Common myeloid progenitor, CD34-positive (primary cell): ENCODE results near the gene CLDN11. TPM values are rescaled to one million over a fixed set of nuclear protein-coding genes. Genes with fewer than 3 reads are reported as not detected.

Experiments
- CTCF ChIA-PET: fragments of 350-600 bp; sonication (Branson Sonifier 250); formaldehyde crosslinking; loops from one replicate; lab custom pipeline; 2021; ENCODE audit warnings: antibody characterized with exemption; lab: Charles Lee
- POLR2A ChIA-PET: fragments of 350-600 bp; sonication (Branson Sonifier 250); formaldehyde crosslinking; loops from one replicate; lab custom pipeline; 2021; ENCODE audit warnings: antibody characterized with exemption; lab: Charles Lee
- DNase-seq, 3 donors: peaks; one replicate each; pipeline versions ENCODE4 v3.0.0 to v3.0.0-alpha.2; 2013
- H3K27ac ChIP-seq, 2 experiments: 1 replicate in 1 of 2; 2 replicates in 1 of 2; pipeline ENCODE4 v1.7.0; 2013; ENCODE audit warnings: inconsistent platforms in 2 of 2, low read length in 2 of 2, mild to moderate bottlenecking in 2 of 2, low read depth in 1 of 2, moderate library complexity in 1 of 2; ENCODE audit not compliant: severe bottlenecking in 2 of 2, insufficient read depth in 1 of 2, poor library complexity in 1 of 2
- H3K27me3 ChIP-seq, 5 experiments: replicated peaks in 2 of 5; 1 replicate in 3 of 5; 2 replicates in 2 of 5; pipeline versions ENCODE4 v1.6.1 to v1.7.0; 2013; ENCODE audit warnings: low read length in 4 of 5, mild to moderate bottlenecking in 2 of 5, moderate library complexity in 2 of 5, inconsistent platforms in 1 of 5; ENCODE audit not compliant: insufficient read depth in 5 of 5, control insufficient read depth in 4 of 5
- H3K36me3 ChIP-seq, 4 experiments: 1 replicate in 2 of 4; 2 replicates in 2 of 4; pipeline versions ENCODE4 v1.6.1 to v1.7.0; 2013; ENCODE audit warnings: low read length in 3 of 4, control low read depth in 1 of 4, mild to moderate bottlenecking in 1 of 4; ENCODE audit not compliant: control insufficient read depth in 4 of 4, insufficient read depth in 4 of 4
- H3K4me1 ChIP-seq, 4 experiments: 1 replicate in 3 of 4; 2 replicates in 1 of 4; pipeline versions ENCODE4 v1.6.1 to v1.7.1; 2013; ENCODE audit warnings: low read length in 3 of 4, mild to moderate bottlenecking in 3 of 4, control low read depth in 1 of 4, inconsistent platforms in 1 of 4, moderate library complexity in 1 of 4; ENCODE audit not compliant: control insufficient read depth in 4 of 4, insufficient read depth in 4 of 4; ENCODE audit errors: control extremely low read depth in 1 of 4
- H3K4me3 ChIP-seq, 7 experiments: 1 replicate in 4 of 7; 2 replicates in 3 of 7; pipeline versions ENCODE4 v1.5.1 to v1.7.0; 2013; ENCODE audit warnings: mild to moderate bottlenecking in 7 of 7, low read length in 6 of 7, moderate library complexity in 6 of 7, inconsistent platforms in 2 of 7, low read depth in 2 of 7, control low read depth in 1 of 7; ENCODE audit not compliant: insufficient read depth in 4 of 7, control insufficient read depth in 1 of 7; ENCODE audit errors: extremely low read depth in 1 of 7
- H3K9me3 ChIP-seq, 5 experiments: 1 replicate in 4 of 5; 2 replicates in 1 of 5; pipeline versions ENCODE4 v1.6.1 to v1.7.1; 2013; ENCODE audit warnings: low read length in 4 of 5, mild to moderate bottlenecking in 2 of 5, inconsistent platforms in 1 of 5, low read depth in 1 of 5, moderate library complexity in 1 of 5; ENCODE audit not compliant: control insufficient read depth in 4 of 5, insufficient read depth in 2 of 5; ENCODE audit errors: control extremely low read depth in 1 of 5
- WGBS: methylation state at CpG from one replicate; pipeline ENCODE4 v1.1.5; 2013; ENCODE audit not compliant: insufficient coverage; 5-methylcytosine and 5-hydroxymethylcytosine counted together
- polyA plus RNA-seq: library from polyadenylated mRNA; unstranded; fragments of 120-200 nt; gene quantifications from one replicate; pipeline ENCODE4 v1.2.1, GENCODE V29; 2013

Gene CLDN11
- polyA plus RNA-seq, result not detected

- no peak within 1 kb of the TSS for H3K27ac ChIP-seq
- 3% methylated on average over 69 of the region's 79 CpGs for WGBS
- H3K27me3 ChIP-seq, result peaks cover 0 to 58% (median 32%) of the 10 kb centered on the region in 5 experiments
- ChIA-PET CTCF (interaction anchor here (0.8 to 10.6 kb wide), 6 partner anchors 11 to 393 kb away, joined by 3 to 87 read pairs (median 3); no protein-coding TSS in a partner anchor), POLR2A (no interaction called here)
- H3K4me1 ChIP-seq, result peaks cover 0 to 23% (median 17%) of the 10 kb centered on the region in 4 experiments
- DNase-seq, result peak in 1 of 3 donors; percentile 32
- no peaks in the 10 kb centered on the region for H3K36me3 ChIP-seq
- H3K9me3 ChIP-seq, result no peaks in the 10 kb centered on the region
- peak within 1 kb of the TSS in 6 of 7 experiments; percentile 30 to 74 (median 62) for H3K4me3 ChIP-seq
These were observed at the start of gene CLDN11 for GRCh38 chr3:170418422-170419398. Gene CLDN11 (plus strand): TSS chr3:170418868. CDS start chr3:170419067, 199 bp downstream.

GRCh38 chr3:170368921-170369320, 49.7 kb upstream of the CLDN11 start:
- Histone ChIP-seq H3K4me3 (no peak overlapping the region), H3K27ac (no peak overlapping the region), H3K4me1 (no peaks in the 10 kb centered on the region), H3K9me3 (no peaks in the 10 kb centered on the region), H3K27me3 (no peaks in the 10 kb centered on the region), H3K36me3 (no peaks in the 10 kb centered on the region)
- CTCF ChIA-PET, result interaction anchor here (0.6 to 2.9 kb wide), 12 partner anchors 13 to 485 kb away, joined by 3 to 11 read pairs (median 4); no protein-coding TSS in a partner anchor
- WGBS, result 100% methylated on average over 1 of the region's 2 CpGs
- POLR2A ChIA-PET, result interaction anchor here (0.6 to 2.7 kb wide), 2 partner anchors 8 to 12 kb away, joined by 6 to 17 read pairs; partner anchors contain the start of gene SKIL
- DNase-seq, result peak; percentile 14 to 45 (median 41)

- WGBS, result 100% methylated on average over 1 of the region's 2 CpGs
- Histone ChIP-seq H3K27me3 (no peaks in the 10 kb centered on the region), H3K36me3 (no peaks in the 10 kb centered on the region), H3K27ac (no peak overlapping the region), H3K9me3 (no peaks in the 10 kb centered on the region), H3K4me3 (no peak overlapping the region), H3K4me1 (no peaks in the 10 kb centered on the region)
- no peak for DNase-seq
- ChIA-PET CTCF (interaction anchor here (1.1 kb wide), 2 partner anchors 9 to 63 kb away, joined by 3 to 4 read pairs; no protein-coding TSS in a partner anchor), POLR2A (interaction anchor here (0.7 kb wide), 1 partner anchor 16 kb away, joined by 3 read pairs; no protein-coding TSS in a partner anchor)
These were observed 46.3 kb upstream of the CLDN11 start for GRCh38 chr3:170372190-170372879.

- POLR2A ChIA-PET, result interaction anchor here (0.6 kb wide), 1 partner anchor 1399 kb away, joined by 6 read pairs; no protein-coding TSS in a partner anchor
- H3K9me3 ChIP-seq, result peaks cover 0 to 3% (median 0%) of the 10 kb centered on the region in 5 experiments
- H3K4me1 ChIP-seq, result no peaks in the 10 kb centered on the region
- no peak for DNase-seq
- H3K36me3 ChIP-seq, result peaks cover 0 to 7% (median 4%) of the 10 kb centered on the region in 4 experiments
- H3K27me3 ChIP-seq, result no peaks in the 10 kb centered on the region
- CTCF ChIA-PET, result interaction anchor here (0.9 to 4.4 kb wide), 3 partner anchors 8 to 30 kb away, joined by 4 to 14 read pairs (median 4); no protein-coding TSS in a partner anchor
- no CpG with 5 or more reads among the region's 1 CpG for WGBS
- no peak overlapping the region for H3K4me3 ChIP-seq
- H3K27ac ChIP-seq, result no peak overlapping the region
These were observed 35.1 kb upstream of the CLDN11 start for GRCh38 chr3:170383567-170383966.

- WGBS, result 97% methylated on average over 3 of the region's 3 CpGs
- no peak overlapping the region for H3K27ac ChIP-seq
- CTCF ChIA-PET, result interaction anchor here (1.0 to 4.4 kb wide), 2 partner anchors 11 to 114 kb away, joined by 3 to 14 read pairs; no protein-coding TSS in a partner anchor
- peaks cover 0 to 3% (median 0%) of the 10 kb centered on the region in 5 experiments for H3K9me3 ChIP-seq
- no peak for DNase-seq
- POLR2A ChIA-PET, result no interaction called here
- H3K4me3 ChIP-seq, result no peak overlapping the region
- no peaks in the 10 kb centered on the region for H3K4me1 ChIP-seq
- H3K36me3 ChIP-seq, result peaks cover 0 to 5% (median 4%) of the 10 kb centered on the region in 4 experiments
- H3K27me3 ChIP-seq, result no peaks in the 10 kb centered on the region
These were observed 32.2 kb upstream of the CLDN11 start for GRCh38 chr3:170386468-170386867.

GRCh38 chr3:170387950-170388349, 30.7 kb upstream of the CLDN11 start:
- ChIA-PET POLR2A (no interaction called here), CTCF (no interaction called here)
- H3K27me3 ChIP-seq, result no peaks in the 10 kb centered on the region

More at GRCh38 chr3:170387950-170388349, 30.7 kb upstream of the CLDN11 start:
- Histone ChIP-seq H3K27ac (no peak overlapping the region), H3K4me1 (no peaks in the 10 kb centered on the region), H3K9me3 (peaks cover 0 to 3% (median 0%) of the 10 kb centered on the region in 5 experiments), H3K36me3 (peaks cover 0 to 5% (median 4%) of the 10 kb centered on the region in 4 experiments), H3K4me3 (no peak overlapping the region)
- DNase-seq, result peak in 2 of 3 donors; percentile 11 to 29
